Measurements from ENCODE around the gene FMNL2. TPM values are rescaled to one million over a fixed set of nuclear protein-coding genes. Genes with fewer than 3 reads are reported as not detected.
A peak's percentile ranks its signal among the peaks of the same experiment; 100 is the strongest.

Gene FMNL2
- total RNA-seq, 4 donors from 2014 or later, result 37.7 to 60.9 (median 52.1) TPM

GRCh38 chr2:152350155-152350679 is 15.2 kb downstream of the FMNL2 start:
- no peak overlapping the region for H3K27ac ChIP-seq

GRCh38 chr2:152352616-152353015 is 17.6 kb downstream of the FMNL2 start:
- no peak for TF ChIP-seq CTCF (IDR thresholded peaks at IDR 0.05)
- no peak for TF ChIP-seq POLR2A (IDR thresholded peaks at IDR 0.05)
- Histone ChIP-seq H3K4me1 (peaks cover 9 to 26% of the 10 kb centered on the region in 2 donors), H3K27me3 (no peaks in the 10 kb centered on the region), H3K4me3 (replicated peaks in 1 of 3) (no peak overlapping the region), H3K9me3 (no peaks in the 10 kb centered on the region), H3K27ac (peak overlapping the region in 2 of 3 donors; percentile 42 to 53), H3K36me3 (no peaks in the 10 kb centered on the region)
- no peak for DNase-seq
- intact Hi-C loops (cut with DNase I), result no loop called here

More at GRCh38 chr2:152350155-152350679, 15.2 kb downstream of the FMNL2 start:
- Histone ChIP-seq H3K9me3 (no peaks in the 10 kb centered on the region), H3K4me1 (peaks cover 9 to 26% of the 10 kb centered on the region in 2 donors), H3K4me3 (replicated peaks in 1 of 3) (no peak overlapping the region), H3K27me3 (no peaks in the 10 kb centered on the region), H3K36me3 (no peaks in the 10 kb centered on the region)
- intact Hi-C loops (cut with DNase I), result no loop called here
- DNase-seq, result no peak
- 94 to 96% methylated on average over 5 of the region's 5 CpGs for WGBS, 2 donors
- TF ChIP-seq POLR2A (IDR thresholded peaks at IDR 0.05) (no peak), CTCF (IDR thresholded peaks at IDR 0.05) (no peak)

- H3K4me1 ChIP-seq, result peaks cover 5 to 21% of the 10 kb centered on the region in 2 donors
- peak overlapping the region in 1 of 3 donors; percentile 53 for H3K27ac ChIP-seq
- H3K36me3 ChIP-seq, result no peaks in the 10 kb centered on the region
- intact Hi-C loops (cut with DNase I), result no loop called here
- H3K9me3 ChIP-seq, result no peaks in the 10 kb centered on the region
- no peak for DNase-seq
- H3K4me3 ChIP-seq (replicated peaks in 1 of 3), result no peak overlapping the region
- 93 to 98% methylated on average over 2 of the region's 2 CpGs for WGBS, 2 donors
- no peak for TF ChIP-seq POLR2A (IDR thresholded peaks at IDR 0.05)
- TF ChIP-seq CTCF (IDR thresholded peaks at IDR 0.05), result no peak
- H3K27me3 ChIP-seq, result no peaks in the 10 kb centered on the region
Measured at GRCh38 chr2:152353364-152353763, 18.4 kb downstream of the FMNL2 start.

- Histone ChIP-seq H3K4me3 (replicated peaks in 1 of 3) (no peak overlapping the region), H3K36me3 (no peaks in the 10 kb centered on the region), H3K27ac (no peak overlapping the region), H3K4me1 (peaks cover 10 to 22% of the 10 kb centered on the region in 2 donors), H3K27me3 (no peaks in the 10 kb centered on the region), H3K9me3 (no peaks in the 10 kb centered on the region)
- 85 to 88% methylated on average over 4 of the region's 4 CpGs for WGBS, 2 donors
- intact Hi-C loops (cut with DNase I), result no loop called here
- DNase-seq, result no peak
- TF ChIP-seq CTCF (IDR thresholded peaks at IDR 0.05) (no peak), POLR2A (IDR thresholded peaks at IDR 0.05) (no peak)
Measured at GRCh38 chr2:152354069-152354755, 19.2 kb downstream of the FMNL2 start.

GRCh38 chr2:152354909-152355308 is 19.9 kb downstream of the FMNL2 start:
- no peak overlapping the region for H3K4me3 ChIP-seq (replicated peaks in 1 of 3)
- peaks cover 17 to 23% of the 10 kb centered on the region in 2 donors for H3K4me1 ChIP-seq
- intact Hi-C loops (cut with DNase I), result no loop called here
- H3K36me3 ChIP-seq, result no peaks in the 10 kb centered on the region
- TF ChIP-seq POLR2A (IDR thresholded peaks at IDR 0.05) (no peak), CTCF (IDR thresholded peaks at IDR 0.05) (no peak)
- no peak for DNase-seq
- H3K9me3 ChIP-seq, result no peaks in the 10 kb centered on the region
- 74 to 75% methylated on average over 3 of the region's 3 CpGs for WGBS, 2 donors
- peak overlapping the region in 1 of 3 donors; percentile 20 for H3K27ac ChIP-seq
- no peaks in the 10 kb centered on the region for H3K27me3 ChIP-seq

Data from thyroid gland (tissue), 4 donors.